Skeletal muscle satellite cell (primary cell): Measurements from ENCODE around the gene PTGER2.

Source experiments
- H3K27me3 ChIP-seq: 2 replicates; pipeline ENCODE4 v1.7.0; 2013; ENCODE audit warnings: low read length; ENCODE audit not compliant: control insufficient read depth, insufficient read depth
- H3K36me3 ChIP-seq: 2 replicates; pipeline ENCODE4 v1.7.0; 2013; ENCODE audit warnings: mild to moderate bottlenecking, control low read depth, low read length; ENCODE audit not compliant: insufficient read depth
- H3K4me1 ChIP-seq: 2 replicates; pipeline ENCODE4 v1.7.0; 2013; ENCODE audit warnings: low read length; ENCODE audit not compliant: control insufficient read depth, insufficient read depth
- H3K4me2 ChIP-seq: 2 replicates; pipeline ENCODE4 v1.7.0; 2013; ENCODE audit warnings: mild to moderate bottlenecking, low read length
- H3K4me3 ChIP-seq: 2 replicates; pipeline ENCODE4 v1.7.0; 2013; ENCODE audit warnings: low read length
- H3K9ac ChIP-seq: 2 replicates; pipeline ENCODE4 v1.7.0; 2013; ENCODE audit warnings: mild to moderate bottlenecking, low read depth, low read length, moderate library complexity
- H3K9me3 ChIP-seq: replicated peaks from 2 replicates; pipeline ENCODE4 v1.7.0; 2013; ENCODE audit warnings: mild to moderate bottlenecking, control low read depth, low read length

Gene PTGER2

DNA sequence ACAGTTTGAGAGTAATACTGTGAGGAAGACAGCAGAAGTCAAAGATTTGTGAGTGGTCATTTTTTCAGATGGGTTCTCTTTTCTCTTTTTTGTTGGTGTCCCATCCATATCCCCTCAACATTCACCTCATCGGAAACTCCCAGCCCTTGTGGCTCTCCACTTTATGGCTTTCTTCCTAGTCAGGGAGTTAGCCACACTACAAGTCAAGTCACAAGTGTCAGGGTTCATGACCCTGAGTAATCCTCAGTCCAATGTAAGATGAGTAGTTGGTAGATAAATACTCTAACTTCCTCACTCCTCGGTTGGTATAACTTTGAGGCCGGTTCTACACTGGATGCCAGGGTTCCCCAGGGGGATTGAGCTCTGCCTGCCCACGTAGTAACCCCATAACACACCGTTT lies 41.4 kb downstream of the PTGER2 start:
- peak overlapping the region; percentile 71 for H3K9ac ChIP-seq

GRCh38 chr14:52356025-52356424 lies 41.9 kb downstream of the PTGER2 start:
- H3K4me1 ChIP-seq, result peaks cover 54% of the 10 kb centered on the region
- peak overlapping the region; percentile 18 for H3K4me3 ChIP-seq
- peak overlapping the region; percentile 71 for H3K9ac ChIP-seq
- no peaks in the 10 kb centered on the region for H3K36me3 ChIP-seq
- no peaks in the 10 kb centered on the region for H3K9me3 ChIP-seq
- no peaks in the 10 kb centered on the region for H3K27me3 ChIP-seq
- peak overlapping the region; percentile 68 for H3K4me2 ChIP-seq

More for the DNA sequence above, 41.4 kb downstream of the PTGER2 start:
- H3K4me2 ChIP-seq, result peak overlapping the region; percentile 68
- peaks cover 55% of the 10 kb centered on the region for H3K4me1 ChIP-seq
- H3K9me3 ChIP-seq, result no peaks in the 10 kb centered on the region
- peak overlapping the region; percentile 18 for H3K4me3 ChIP-seq
- no peaks in the 10 kb centered on the region for H3K36me3 ChIP-seq
- no peaks in the 10 kb centered on the region for H3K27me3 ChIP-seq

GRCh38 chr14:52360831-52361230 lies 46.7 kb downstream of the PTGER2 start:
- peaks cover 36% of the 10 kb centered on the region for H3K4me1 ChIP-seq
- no peaks in the 10 kb centered on the region for H3K27me3 ChIP-seq
- no peaks in the 10 kb centered on the region for H3K9me3 ChIP-seq
- H3K4me3 ChIP-seq, result no peak overlapping the region
- H3K9ac ChIP-seq, result no peak overlapping the region
- H3K4me2 ChIP-seq, result no peak overlapping the region
- no peaks in the 10 kb centered on the region for H3K36me3 ChIP-seq

DNA sequence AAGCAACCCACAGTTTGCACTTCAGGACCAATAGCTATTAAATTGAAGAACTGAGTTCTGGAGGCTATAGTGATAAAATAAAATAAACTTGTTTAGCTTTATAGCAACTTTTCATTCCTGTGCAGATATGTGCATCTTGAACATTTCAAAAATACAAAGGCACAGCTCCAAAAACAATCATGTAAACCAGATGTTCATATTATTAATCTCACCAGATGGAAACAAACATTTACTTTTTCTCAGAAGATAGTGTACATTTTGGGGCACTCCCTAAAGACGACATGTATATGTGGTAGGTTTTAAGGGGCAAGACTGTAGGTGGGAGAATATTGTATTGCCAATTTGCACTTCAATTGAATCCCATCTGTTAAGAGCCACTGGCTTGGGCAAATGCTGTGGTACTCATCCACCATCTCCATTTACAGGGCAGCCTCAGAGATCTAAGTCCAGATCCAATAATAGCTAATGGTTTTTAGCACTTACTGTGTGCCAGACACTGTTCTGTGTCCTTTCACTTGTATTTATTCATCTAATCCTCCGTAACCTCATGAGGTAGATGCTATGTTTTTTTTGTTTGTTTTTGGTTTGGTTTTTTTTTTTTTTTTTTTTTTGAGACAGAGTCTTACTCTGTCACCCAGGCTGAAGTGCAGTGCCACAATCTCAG lies 49.1 kb downstream of the PTGER2 start:
- H3K27me3 ChIP-seq, result no peaks in the 10 kb centered on the region
- H3K9me3 ChIP-seq, result no peaks in the 10 kb centered on the region
- no peak overlapping the region for H3K9ac ChIP-seq
- H3K4me2 ChIP-seq, result no peak overlapping the region
- H3K4me1 ChIP-seq, result peaks cover 47% of the 10 kb centered on the region
- H3K4me3 ChIP-seq, result no peak overlapping the region
- no peaks in the 10 kb centered on the region for H3K36me3 ChIP-seq

- no peaks in the 10 kb centered on the region for H3K36me3 ChIP-seq
- no peaks in the 10 kb centered on the region for H3K9me3 ChIP-seq
- peak overlapping the region; percentile 28 for H3K9ac ChIP-seq
- peaks cover 55% of the 10 kb centered on the region for H3K4me1 ChIP-seq
- H3K27me3 ChIP-seq, result no peaks in the 10 kb centered on the region
- no peak overlapping the region for H3K4me2 ChIP-seq
- H3K4me3 ChIP-seq, result no peak overlapping the region
These were observed 49.8 kb downstream of the PTGER2 start for GRCh38 chr14:52363961-52364360.

DNA sequence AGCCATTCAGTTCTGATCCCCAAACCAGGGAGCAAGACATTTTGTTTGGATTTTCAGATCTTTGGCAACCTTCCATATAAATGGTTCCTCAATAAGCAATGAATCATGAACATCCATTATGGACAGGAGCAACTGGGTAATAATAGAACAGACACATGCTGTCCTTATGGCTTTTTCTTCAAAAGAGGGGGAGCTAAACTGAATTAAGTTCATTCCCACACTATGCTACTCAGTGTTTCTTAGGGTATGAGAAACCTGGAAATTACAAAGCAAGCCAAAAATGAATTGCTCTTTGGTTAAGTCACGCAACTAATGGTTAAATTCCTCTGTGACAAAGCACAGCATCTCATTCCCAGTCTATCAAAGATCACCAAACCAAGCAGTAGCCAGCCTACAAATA lies 51.0 kb downstream of the PTGER2 start:
- H3K9ac ChIP-seq, result peak overlapping the region; percentile 41
- H3K36me3 ChIP-seq, result no peaks in the 10 kb centered on the region
- peaks cover 65% of the 10 kb centered on the region for H3K4me1 ChIP-seq

DNA sequence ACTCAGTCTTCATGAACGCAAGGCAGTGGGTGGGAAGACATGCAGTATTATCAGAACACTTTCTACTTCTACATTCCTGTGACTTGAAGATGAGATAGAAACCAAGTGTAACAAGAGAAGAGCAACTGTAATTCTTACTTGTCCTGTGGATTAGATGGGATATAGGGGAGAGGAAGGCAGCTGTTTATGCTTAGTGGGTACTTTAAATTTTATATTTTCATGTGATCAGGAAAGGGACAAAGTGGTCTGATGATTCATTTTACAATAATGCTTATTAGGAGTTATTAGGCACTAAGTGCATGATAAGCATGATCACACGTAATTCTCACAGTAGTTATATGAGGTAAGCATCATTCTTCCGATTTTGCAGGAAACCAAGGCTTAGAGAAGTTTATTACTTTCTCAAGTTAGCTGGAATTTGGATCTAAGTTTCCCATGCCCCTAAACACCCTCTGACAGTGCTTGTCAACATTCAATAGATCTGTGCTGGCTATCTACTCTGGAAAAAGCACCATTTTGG lies 52.7 kb downstream of the PTGER2 start:
- Histone ChIP-seq H3K9me3 (no peaks in the 10 kb centered on the region), H3K4me1 (peaks cover 68% of the 10 kb centered on the region), H3K27me3 (no peaks in the 10 kb centered on the region), H3K4me3 (no peak overlapping the region), H3K36me3 (no peaks in the 10 kb centered on the region), H3K9ac (peak overlapping the region; percentile 42), H3K4me2 (no peak overlapping the region)

More for the DNA sequence above, 51.0 kb downstream of the PTGER2 start:
- no peak overlapping the region for H3K4me3 ChIP-seq
- H3K27me3 ChIP-seq, result no peaks in the 10 kb centered on the region
- H3K4me2 ChIP-seq, result no peak overlapping the region
- H3K9me3 ChIP-seq, result no peaks in the 10 kb centered on the region

GRCh38 chr14:52369305-52369801 lies 55.2 kb downstream of the PTGER2 start:
- no peaks in the 10 kb centered on the region for H3K36me3 ChIP-seq
- peak overlapping the region; percentile 61 for H3K4me2 ChIP-seq
- H3K9me3 ChIP-seq, result no peaks in the 10 kb centered on the region
- peaks cover 64% of the 10 kb centered on the region for H3K4me1 ChIP-seq
- no peaks in the 10 kb centered on the region for H3K27me3 ChIP-seq
- peak overlapping the region; percentile 43 for H3K4me3 ChIP-seq
- peak overlapping the region; percentile 61 for H3K9ac ChIP-seq

DNA sequence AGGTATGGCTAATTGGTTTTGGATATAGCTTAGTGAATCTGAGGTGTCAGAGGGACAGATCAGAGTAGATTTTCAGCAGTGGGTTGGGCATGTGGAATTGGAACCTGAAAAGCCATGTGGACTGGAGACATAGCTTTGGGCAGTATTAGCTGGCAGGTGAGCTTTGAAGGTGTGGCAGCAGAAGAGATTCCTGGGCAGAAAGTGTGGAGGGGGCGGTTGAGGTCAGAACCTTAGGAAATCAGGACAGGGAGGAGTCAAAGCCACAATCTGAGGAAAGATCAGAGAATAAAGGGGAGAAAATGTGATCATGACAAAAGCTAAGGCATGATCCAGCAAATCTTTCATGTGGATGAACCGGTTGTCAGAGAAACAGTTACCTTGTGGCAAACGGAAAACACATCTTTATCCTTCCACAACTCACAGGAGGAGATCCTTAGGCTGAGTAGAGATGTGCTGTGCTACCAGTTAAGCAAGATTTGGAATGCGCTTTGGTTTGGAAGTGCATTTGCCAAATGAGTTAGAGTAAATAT lies 56.4 kb downstream of the PTGER2 start:
- H3K4me3 ChIP-seq, result no peak overlapping the region
- H3K4me1 ChIP-seq, result peaks cover 53% of the 10 kb centered on the region
- H3K4me2 ChIP-seq, result no peak overlapping the region
- no peaks in the 10 kb centered on the region for H3K36me3 ChIP-seq
- no peak overlapping the region for H3K9ac ChIP-seq
- no peaks in the 10 kb centered on the region for H3K27me3 ChIP-seq
- no peaks in the 10 kb centered on the region for H3K9me3 ChIP-seq

GRCh38 chr14:52377940-52378339 lies 63.8 kb downstream of the PTGER2 start:
- Histone ChIP-seq H3K27me3 (no peaks in the 10 kb centered on the region), H3K4me1 (peaks cover 18% of the 10 kb centered on the region), H3K9me3 (no peaks in the 10 kb centered on the region), H3K9ac (no peak overlapping the region), H3K4me2 (no peak overlapping the region), H3K4me3 (no peak overlapping the region), H3K36me3 (no peaks in the 10 kb centered on the region)
